K562 treated with DMSO at 1 percent for 4 hours (cell line): ENCODE measurements around the gene THBS1. TPM values are rescaled to one million over a fixed set of nuclear protein-coding genes. Genes with fewer than 3 reads are reported as not detected.

Source experiments
- total RNA-seq: library from RNA; unstranded; fragments of 300-600 nt; gene quantifications from 2 replicates; pipeline ENCODE4 v1.2.3, GENCODE V29; 2022; ENCODE audit not compliant: insufficient read depth

Gene THBS1
- not detected in 2 replicates for total RNA-seq

GRCh38 chr15:39580485-39581241, at the start of gene THBS1:
TSS of gene THBS1 (plus strand) at chr15:39581079. CDS start at chr15:39581858, 779 bp downstream.

Other genes starting within 250 kb of the THBS1 start
- not detected in 2 replicates for gene FSIP1, start 201.8 kb downstream of the THBS1 start, total RNA-seq